KBM-7 (cell line): ENCODE results near the gene ZDHHC14.
"Not testable (repeated sequence)": the region's sequence is repeated elsewhere in the genome, so short reads cannot be mapped to it uniquely, and the experiment has no call there.

Experiments
- DNase-seq: peaks from one replicate; pipeline ENCODE4 v3.0.0-alpha.2; 2015
- in situ Hi-C: fragments of 300-500 bp; cut with MboI; formaldehyde crosslinking; loops from 2 replicates; pipeline ENCODE4 v1.14.3; 2020; ENCODE audit warnings: low sequenced_read_pairs, low pct_unique_long_range_greater_than_20kb, mixed read lengths

Gene ZDHHC14

DNA sequence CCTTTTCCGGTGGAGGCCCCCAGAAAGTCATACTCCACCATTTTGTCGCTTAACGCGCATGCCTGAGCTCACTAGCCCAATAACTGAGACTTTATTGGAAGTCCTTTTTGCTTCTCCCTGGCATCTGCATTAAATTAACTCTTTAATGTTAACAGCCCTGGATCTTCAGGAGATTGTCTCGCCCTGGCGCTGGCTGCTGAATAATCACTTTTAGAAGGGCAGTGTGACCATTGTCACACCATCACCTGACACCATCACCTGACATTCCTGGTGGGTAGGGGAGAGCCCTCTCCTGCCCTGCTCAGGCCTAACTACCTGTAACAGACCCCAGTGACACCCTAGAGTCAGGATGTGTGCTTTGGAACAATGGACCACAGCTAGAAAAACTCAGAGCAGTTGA lies 326.6 kb downstream of the ZDHHC14 start:
- in situ Hi-C loops: no loop called here
- DNase-seq: no peak

DNA sequence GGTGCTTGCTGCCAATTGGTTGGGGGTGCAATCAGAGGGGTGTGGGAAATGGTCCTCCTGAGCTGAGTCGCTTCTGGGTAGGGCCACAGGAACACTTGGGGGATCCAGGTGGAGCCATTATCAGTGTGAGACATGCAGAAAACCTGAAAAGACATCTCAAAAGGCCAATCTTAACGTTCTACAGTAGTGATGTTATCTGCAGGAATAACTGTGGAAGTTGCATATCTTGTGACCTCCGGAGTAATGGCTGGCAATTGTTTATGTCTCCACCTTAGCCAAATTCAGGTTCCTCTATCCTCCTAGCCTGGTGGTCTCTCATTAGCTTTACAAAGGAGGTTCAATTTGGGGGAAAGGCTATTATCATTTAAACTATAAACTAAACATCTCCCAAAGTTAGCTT lies 327.2 kb downstream of the ZDHHC14 start:
- in situ Hi-C loops: no loop called here
- DNase-seq: no peak

DNA sequence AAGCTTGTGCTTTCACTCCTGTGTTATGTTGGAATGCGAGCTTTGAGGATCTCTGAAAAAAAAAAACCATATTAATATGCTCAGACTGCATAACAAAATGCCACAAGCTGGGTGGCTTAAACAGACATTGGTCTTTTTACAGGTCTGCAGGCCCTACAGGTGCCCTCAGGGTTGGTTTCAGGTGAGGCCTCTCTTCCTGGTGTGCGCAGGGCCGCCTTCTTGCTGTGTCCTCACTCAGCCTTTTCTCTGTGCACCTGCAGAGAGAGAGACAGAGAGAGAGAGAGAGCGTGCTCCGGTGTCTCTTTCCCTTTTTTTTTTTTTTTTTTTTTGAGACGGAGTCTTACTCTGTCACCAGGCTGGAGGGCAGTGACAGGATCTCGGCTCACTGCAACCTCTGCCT lies 327.9 kb downstream of the ZDHHC14 start:
- no peak for DNase-seq
- in situ Hi-C loops: no loop called here

DNA sequence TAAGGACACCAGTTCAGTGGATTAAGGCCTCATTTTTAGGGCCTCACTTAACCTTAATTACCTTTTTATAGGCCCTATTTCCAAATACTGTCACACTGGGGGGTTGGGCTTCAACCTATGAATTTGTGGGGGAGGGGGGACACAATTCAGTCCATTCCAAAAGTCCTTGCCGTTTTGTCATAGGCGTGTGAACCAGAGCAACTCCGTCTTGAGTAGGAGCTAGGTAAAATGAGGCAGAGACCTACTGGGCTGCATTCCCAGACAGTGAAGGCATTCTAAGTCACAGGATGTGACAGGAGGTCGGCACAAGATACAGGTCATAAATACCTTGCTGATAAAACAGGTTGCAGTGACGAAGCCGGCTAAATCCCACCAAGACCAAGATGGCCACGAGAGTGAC lies 328.6 kb downstream of the ZDHHC14 start:
- in situ Hi-C loops: no loop called here
- DNase-seq: no peak

DNA sequence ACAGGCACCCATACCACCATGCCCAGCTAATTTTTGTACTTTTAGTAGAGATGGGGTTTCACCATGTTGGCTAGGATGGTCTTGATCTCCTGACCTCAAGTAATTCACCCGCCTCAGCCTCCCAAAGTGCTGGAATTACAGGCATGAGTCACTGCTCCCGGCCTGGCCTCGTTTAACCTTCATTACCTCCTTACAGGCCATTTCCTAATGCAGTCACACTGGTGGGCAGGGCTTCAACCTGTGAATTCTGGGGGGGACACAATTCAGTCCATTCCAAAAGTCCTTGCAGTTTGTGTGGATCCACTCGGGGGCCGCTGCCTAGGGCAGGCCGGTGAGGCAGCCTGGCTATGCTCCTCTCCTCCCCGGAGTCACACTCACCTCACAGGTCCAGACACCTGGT lies 329.6 kb downstream of the ZDHHC14 start:
- in situ Hi-C loops: no loop called here
- DNase-seq: no peak

DNA sequence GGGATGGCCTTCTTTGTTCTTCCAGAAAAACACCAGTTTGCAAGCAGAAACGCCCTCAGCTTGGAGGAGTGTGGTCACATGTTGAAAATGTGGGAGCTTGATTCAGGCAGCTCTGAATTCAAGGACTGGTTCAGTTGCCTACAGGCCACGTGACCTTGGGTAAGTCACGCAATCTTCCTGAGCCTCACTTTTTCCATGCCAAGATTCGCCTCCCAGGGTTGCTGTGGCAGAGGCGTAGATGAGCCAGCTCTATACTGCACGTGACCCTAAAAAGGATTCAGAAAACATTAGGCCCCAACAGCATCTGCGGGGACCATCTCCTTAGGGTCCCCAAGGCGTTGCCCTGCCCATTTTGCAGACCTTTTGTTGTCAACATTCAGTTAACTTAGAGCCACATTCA lies 330.1 kb downstream of the ZDHHC14 start:
- in situ Hi-C loops: no loop called here
- no peak for DNase-seq

DNA sequence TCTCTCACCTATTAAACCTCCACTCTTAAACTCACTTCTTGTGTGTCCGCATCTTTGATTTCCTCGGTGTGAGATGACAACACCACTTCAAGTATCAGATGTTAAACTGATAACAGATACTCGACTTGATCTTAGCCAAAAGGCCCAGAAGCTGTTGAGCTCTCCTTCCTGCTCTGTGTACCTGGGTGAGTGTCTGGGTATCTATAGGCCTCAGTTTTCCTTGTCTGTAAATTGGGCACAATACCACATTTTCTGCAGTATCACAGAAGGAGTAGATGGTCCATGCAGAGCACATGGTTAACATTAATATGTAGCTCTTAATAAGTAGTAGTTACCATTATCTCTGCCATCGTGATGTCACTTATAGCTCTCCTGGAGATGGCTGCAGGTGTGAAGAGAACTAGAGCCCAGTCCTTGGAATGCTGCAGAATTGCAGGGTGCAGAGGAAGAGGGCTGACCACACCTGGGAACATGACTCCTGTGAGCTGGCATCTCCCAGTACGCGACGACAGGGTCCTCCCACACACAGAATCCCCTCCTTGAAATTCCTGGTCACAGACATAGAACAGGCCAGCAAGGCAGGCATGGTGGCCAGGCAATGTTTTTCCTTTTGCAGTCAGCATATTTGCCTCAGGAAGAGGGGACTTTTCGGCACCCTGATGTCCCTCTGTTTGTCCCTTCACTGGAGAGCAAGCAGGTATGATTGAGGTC lies 331.8 kb downstream of the ZDHHC14 start:
- no peak for DNase-seq
- in situ Hi-C loops: no loop called here

DNA sequence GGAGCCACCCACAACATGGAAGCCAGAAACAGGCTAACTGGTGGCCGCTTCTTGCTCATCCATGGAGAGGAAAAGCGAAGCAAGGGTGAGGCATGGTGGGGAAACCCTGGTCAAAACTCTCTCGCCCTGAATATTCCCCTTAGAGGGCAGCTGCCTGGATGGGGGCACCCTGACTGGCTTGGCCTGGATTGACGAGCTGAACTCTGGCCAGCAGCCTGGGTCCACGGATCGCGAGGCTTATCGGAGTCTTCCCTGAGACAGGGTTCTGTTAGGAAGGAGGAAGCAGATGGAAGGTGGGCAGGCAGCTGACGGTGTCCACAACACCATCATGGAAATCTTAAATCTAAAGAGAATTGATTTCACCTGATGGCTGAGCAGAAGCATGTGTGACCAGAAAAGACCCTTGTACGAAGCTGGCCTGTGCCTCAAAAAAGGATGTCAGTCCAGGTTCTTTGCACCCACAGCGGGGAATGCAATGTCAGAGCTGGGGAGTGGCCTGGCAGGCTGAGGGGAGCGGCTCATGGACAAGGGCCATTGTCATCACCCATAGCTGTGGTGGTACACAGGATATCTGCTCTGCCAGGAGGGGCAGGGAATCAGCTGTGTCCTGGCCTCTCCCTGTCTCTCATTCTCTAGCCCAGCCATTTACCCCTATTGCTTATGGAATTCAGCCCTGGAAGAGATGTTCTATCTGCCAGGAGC lies 332.6 kb downstream of the ZDHHC14 start:
- DNase-seq: no peak
- in situ Hi-C loops: no loop called here

DNA sequence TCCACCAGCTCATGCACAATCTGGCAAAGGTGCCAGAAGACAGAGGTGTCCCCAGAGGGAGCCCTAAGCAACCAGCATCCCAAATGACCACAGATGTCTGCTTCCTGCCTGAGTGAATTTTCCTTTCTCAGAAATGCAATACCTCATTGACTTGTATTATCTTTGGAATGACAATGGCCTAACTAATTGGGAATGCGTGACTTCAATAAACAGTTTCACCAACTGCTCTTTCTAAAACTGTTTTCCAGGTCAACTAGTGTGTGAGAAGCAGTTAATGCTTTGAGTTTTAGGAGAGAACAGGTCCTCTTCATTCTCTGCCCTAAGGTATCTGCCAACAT lies 333.1 kb downstream of the ZDHHC14 start:
- DNase-seq: no peak
- in situ Hi-C loops: no loop called here

DNA sequence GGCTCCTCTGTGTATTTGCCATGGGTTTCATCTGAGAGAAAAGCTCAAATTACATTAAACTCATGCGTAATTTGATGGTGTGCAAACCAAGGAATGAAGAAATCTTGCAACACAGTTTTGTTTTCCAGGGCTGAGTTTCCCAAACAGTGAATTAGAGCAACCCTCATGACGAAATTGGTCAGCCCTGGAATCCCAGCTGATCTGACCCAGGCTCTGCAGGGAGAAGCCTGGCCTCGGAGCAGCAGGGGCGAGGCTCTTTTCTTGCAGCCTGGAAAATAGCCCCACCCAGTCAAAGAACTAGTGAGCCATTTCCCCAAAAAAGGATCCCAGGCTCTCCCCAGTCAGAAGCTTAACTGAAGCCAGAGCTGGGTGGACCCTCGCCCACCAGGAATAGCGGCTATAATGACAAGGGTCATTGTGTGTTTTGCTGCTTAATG lies 334.8 kb downstream of the ZDHHC14 start:
- DNase-seq: no peak
- in situ Hi-C loops: no loop called here

DNA sequence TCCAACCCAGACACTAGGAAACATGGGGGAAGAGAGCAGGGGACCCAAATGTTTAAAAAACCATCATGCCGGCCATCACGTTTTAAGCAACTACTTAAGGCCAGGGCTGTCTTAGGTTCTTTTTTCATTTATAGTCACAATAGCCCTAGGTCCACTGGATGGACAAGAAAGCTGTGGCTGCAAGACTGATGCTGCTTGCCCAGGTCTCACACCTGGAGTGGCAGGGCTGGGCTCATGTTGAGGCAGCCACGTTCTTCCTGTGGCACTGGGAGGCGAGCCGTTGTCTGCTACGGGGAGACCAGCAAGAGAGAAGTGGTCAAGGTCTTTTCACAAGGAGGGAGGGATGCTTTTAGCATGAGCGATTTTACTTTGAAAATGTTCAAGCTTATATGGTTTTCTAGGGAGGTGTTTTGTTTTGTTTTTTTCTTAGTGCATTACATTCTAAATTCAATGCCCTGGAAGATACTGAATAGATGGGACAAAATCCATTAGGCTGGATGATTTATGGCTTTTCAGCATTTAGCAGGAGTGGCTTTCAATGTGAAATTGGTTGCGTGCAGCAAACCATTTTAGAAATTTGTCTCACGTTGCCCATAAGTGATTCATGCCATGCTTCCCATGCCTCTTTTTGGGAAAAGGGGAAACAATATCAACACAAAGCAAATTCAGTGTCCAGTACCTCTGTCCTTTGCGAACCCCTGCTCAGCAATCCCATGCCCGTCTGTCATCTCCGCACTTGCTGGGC lies 335.4 kb downstream of the ZDHHC14 start:
- DNase-seq: no peak
- in situ Hi-C loops: no loop called here

DNA sequence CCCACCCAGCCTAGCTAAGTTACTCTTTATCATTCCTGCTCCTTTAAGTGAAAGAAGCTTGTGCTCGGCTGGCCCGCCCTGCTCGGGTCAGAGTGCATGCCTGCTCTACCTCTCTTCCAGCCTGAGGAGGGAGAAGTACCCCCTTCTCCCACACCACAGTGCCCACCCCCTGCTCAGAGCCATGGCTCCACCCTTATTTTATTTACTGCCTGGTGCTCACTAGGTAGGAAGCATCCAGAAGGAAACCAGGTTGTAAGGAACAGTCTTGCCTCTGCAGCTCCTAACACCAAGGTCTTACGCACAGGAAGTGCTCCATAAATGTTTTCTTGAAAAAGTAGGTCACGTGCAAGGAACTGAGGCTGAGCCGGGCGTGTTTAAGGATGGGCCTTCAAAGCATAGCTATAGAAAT lies 336.4 kb downstream of the ZDHHC14 start:
- in situ Hi-C loops: no loop called here
- no peak for DNase-seq

DNA sequence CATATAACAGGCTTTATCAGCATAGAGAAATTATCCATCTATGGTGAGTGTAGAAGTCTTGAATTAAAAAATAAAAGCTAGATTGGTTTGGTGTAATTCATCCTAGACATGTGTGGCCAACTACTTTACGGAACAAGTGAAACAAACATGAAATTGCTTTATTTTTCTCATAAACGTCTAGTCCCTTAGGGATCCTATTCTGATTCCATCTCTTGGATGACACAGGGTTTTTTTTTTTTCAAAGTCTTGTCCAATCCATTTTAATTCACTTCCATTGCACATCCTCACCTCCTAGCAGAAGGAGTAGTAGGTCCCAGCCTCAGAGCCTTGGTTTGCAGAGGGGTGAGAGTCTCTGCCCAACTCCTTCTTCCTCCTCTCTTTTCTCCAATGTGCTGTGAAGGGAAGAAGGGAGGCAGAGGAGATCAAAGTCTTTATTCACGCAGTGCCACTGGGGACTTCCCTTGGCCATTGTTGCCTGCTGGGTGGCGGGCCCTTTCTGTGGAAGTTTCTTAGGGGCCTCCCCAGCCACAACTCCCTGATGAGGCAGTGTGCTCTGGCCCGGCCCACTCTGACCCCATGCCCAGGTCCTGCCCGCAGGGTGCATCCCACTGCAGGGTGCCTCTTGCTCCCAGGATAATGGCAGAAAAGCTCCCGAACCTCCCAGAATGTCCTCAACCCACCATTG lies 337.7 kb downstream of the ZDHHC14 start:
- in situ Hi-C loops: no loop called here

DNA sequence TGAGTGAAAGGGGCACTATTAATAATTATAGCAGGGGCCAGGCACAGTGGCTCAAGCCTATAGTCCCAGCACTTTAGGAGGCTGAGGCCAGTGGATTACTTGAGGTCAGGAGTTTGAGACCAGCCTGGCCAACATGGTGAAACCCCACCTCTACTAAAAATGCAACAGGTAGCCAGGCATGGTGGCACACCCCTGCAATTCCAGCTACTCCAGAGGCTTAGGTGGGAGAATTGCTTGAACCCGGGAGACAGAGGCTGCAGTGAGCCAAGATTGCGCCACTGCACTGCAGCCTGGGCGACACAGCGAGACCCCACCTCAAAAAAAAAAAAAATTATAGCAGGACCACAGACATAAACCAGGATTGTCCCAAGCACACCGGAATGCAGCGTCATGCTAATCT lies 340.0 kb downstream of the ZDHHC14 start:
- in situ Hi-C loops, DNase-seq: not testable (repeated sequence)

More for the DNA sequence above, 337.7 kb downstream of the ZDHHC14 start:
- no peak for DNase-seq

DNA sequence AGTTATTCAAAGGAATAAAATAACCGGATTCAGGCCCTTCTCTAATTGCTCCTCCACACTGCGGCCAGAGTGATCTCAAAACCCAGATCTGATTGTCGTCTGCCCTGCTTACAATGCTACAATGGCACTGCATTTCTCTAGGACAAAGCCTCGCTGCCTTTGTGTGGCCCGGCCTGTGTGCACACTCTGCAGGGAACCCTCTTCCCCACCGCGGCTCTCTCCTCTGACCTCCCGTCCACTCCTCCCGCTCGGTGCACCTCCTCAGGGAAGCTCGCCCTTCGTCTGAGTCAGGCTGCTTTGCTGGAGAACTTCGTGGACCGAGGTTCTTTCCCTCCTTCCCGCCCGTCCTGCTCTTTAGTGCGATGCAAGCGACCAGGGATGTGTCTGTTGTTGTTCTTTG lies 340.4 kb downstream of the ZDHHC14 start:
- in situ Hi-C loops: no loop called here
- DNase-seq: no peak

DNA sequence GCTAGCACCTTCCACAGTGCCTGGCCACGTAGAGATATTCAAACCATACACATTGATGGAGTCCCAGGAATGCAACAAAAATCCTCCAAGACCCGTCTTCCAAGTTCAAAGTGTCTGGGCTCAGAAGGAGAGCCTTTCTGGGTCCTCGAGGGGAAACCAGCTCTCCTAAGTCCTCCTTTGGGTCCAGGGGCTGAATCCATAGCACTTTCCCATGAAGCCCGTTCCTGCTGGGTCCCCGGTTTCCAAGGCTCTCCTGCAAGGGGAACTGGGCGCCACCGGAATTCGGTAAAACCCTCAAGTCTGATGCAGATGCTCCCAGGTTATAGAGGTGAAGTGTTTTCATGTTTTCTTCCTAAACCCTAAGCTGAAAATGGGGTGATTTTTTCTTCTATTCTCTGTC lies 340.8 kb downstream of the ZDHHC14 start:
- no peak for DNase-seq
- in situ Hi-C loops: no loop called here

DNA sequence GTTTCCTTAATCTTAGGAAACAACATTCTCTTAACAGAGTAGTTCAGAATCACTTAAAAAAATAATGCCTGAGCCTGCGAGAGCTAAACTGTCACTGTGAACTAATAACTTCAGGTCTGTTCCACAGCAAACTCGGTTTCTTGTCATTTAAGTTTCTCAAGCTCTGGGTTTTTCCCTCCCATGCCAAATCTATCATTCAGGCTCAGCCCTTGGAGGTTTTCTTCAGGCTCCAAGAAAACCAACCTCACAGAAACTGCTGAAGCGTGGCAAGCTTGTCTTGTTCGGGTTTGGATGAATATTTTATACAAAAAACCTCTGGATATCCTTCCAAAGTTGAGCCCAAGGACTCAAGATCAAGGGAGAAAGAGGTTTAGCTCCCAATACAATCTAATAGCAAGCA lies 342.4 kb downstream of the ZDHHC14 start:
- in situ Hi-C loops: no loop called here

DNA sequence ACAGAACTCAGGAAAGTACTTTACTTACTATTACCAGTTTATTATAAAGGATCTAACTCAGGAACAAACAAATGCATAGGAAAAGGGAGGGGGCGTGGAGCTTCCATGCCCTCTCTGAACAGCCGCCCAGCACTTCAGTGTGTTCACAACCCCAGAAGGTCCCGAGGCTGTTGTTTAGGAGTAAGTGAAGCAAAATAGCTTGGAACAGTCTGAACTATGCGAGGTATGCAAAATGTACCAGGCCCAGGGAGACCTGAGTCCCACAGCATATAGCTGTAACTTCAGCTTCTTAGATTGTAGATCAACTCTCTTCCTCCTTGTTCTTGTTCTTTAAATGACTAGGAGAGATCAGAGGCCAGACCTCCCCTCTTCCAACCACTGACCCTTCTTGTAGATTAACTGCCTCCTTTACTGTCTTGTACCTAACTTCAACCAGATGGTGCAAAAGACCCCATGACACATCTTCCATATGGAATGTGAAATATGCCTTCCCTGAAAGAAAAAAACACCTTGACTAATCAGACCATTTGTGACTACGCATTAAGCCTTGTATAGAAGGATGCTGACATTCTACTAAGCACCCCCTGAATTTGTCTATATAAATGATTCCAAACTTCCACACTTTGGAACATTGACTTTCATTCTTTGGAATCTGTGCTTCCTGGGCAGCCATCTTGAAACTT lies 343.3 kb downstream of the ZDHHC14 start:
- in situ Hi-C loops: no loop called here
- no peak for DNase-seq

More for the DNA sequence above, 342.4 kb downstream of the ZDHHC14 start:
- DNase-seq: no peak
